Lung (tissue), 12 donors: ENCODE data around the gene PTPRU. TPM values are rescaled to one million over a fixed set of nuclear protein-coding genes. Genes with fewer than 3 reads are reported as not detected.
A peak's percentile ranks its signal among the peaks of the same experiment; 100 is the strongest.

Experiments
- ATAC-seq: fragments of 200-7000 bp; cut with Tn5 transposase; one replicate; pipeline ENCODE4 v1.9.1; 2020; ENCODE audit warnings: moderate number of reproducible peaks; ENCODE audit not compliant: insufficient read depth, low FRiP score
- DNase-seq, 3 donors: peaks; one replicate each; pipeline ENCODE4 v3.0.0-alpha.2; 2013 to 2017
- H3K27ac ChIP-seq, 2 donors: one replicate each; pipeline ENCODE4 v1.5.1; 2013; ENCODE audit warnings: mild to moderate bottlenecking in 2 of 2, moderate library complexity in 2 of 2, control low read depth in 1 of 2, inconsistent platforms in 1 of 2, low read depth in 1 of 2, low read length in 1 of 2
- H3K27me3 ChIP-seq, 3 donors: one replicate each; pipeline ENCODE4 v1.5.1; 2013; ENCODE audit warnings: low read length in 2 of 3; ENCODE audit not compliant: control insufficient read depth in 3 of 3, insufficient read depth in 3 of 3
- H3K36me3 ChIP-seq, 4 donors: one replicate each; pipeline ENCODE4 v1.5.1; 2013; ENCODE audit warnings: low read length in 4 of 4, mild to moderate bottlenecking in 1 of 4, moderate library complexity in 1 of 4; ENCODE audit not compliant: control insufficient read depth in 4 of 4, insufficient read depth in 4 of 4
- H3K4me1 ChIP-seq, 5 donors: one replicate each; pipeline ENCODE4 v1.5.1; 2013; ENCODE audit warnings: low read length in 5 of 5, mild to moderate bottlenecking in 2 of 5, moderate library complexity in 1 of 5; ENCODE audit not compliant: control insufficient read depth in 5 of 5, insufficient read depth in 5 of 5
- H3K4me3 ChIP-seq: one replicate; pipeline ENCODE4 v1.5.1; 2013; ENCODE audit warnings: mild to moderate bottlenecking, control low read depth, moderate library complexity
- H3K9ac ChIP-seq, 2 donors: one replicate each; pipeline ENCODE4 v1.5.1; 2013; ENCODE audit warnings: low read length in 2 of 2, control low read depth in 1 of 2; ENCODE audit not compliant: insufficient read depth in 1 of 2
- H3K9me3 ChIP-seq, 4 donors: one replicate each; pipeline ENCODE4 v1.5.1; 2013; ENCODE audit warnings: low read length in 3 of 4, mild to moderate bottlenecking in 1 of 4, moderate library complexity in 1 of 4; ENCODE audit not compliant: control insufficient read depth in 4 of 4, insufficient read depth in 3 of 4
- WGBS, 2 donors: extraction: QIAGEN DNeasy Blood & Tissue Kit; methylation state at CpG; one replicate each; pipeline ENCODE4 v1.1.7; 2013; 5-methylcytosine and 5-hydroxymethylcytosine counted together
- polyA plus RNA-seq, 2 donors: library from polyadenylated mRNA; stranded (reverse); fragments of 200-250 nt; gene quantifications; one replicate each; pipeline ENCODE4 v1.2.1, GENCODE V29; 2013
- total RNA-seq, 2 donors: library from RNA; depleted of rRNA in 1 of 2; stranded (reverse); fragments of >200 nt in 1 of 2; gene quantifications; one replicate each; pipeline ENCODE4 v1.2.1, GENCODE V29; 2014 to 2021
- TF ChIP-seq, protein P1 (sequence below): IDR thresholded peaks from 2 replicates; pipeline ENCODE4 v1.5.1; 2012; ENCODE audit warnings: mild to moderate bottlenecking; ENCODE audit errors: control extremely low read depth, extremely low read depth
- donor health status: control.
- donor health status: control.
- donor health status: Bipolar disorder and iron deficiency.
- donor health status: healthy.
- donor health status: DM: yes; HTN: yes; CAD: no.

Gene PTPRU
- total and polyA plus RNA-seq, 4 donors: 22.6 to 55.3 (median 32.9) TPM

DNA sequence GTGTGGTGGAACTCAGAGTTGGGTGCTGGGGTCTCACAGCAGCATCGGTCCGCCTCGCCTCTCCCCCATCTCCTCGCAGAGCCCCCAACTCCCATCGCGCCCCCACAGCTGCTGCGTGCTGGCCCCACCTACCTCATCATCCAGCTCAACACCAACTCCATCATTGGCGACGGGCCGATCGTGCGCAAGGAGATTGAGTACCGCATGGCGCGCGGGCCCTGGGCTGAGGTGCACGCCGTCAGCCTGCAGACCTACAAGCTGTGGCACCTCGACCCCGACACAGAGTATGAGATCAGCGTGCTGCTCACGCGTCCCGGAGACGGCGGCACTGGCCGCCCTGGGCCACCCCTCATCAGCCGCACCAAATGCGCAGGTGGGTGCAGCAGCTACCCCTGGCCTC, 24.2 kb downstream of the PTPRU start:
- Histone ChIP-seq H3K27me3 (peaks cover 0 to 14% (median 3%) of the 10 kb centered on the region in 3 donors), H3K4me1 (peaks cover 0 to 19% (median 6%) of the 10 kb centered on the region in 5 donors), H3K9me3 (no peaks in the 10 kb centered on the region), H3K27ac (no peak overlapping the region), H3K36me3 (peaks cover 0 to 1% (median 0%) of the 10 kb centered on the region in 4 donors), H3K9ac (no peak overlapping the region), H3K4me3 (no peak overlapping the region)
- ATAC-seq (no peak), DNase-seq (peak in 1 of 3 donors; percentile 11)
- TF ChIP-seq, protein P1, sequence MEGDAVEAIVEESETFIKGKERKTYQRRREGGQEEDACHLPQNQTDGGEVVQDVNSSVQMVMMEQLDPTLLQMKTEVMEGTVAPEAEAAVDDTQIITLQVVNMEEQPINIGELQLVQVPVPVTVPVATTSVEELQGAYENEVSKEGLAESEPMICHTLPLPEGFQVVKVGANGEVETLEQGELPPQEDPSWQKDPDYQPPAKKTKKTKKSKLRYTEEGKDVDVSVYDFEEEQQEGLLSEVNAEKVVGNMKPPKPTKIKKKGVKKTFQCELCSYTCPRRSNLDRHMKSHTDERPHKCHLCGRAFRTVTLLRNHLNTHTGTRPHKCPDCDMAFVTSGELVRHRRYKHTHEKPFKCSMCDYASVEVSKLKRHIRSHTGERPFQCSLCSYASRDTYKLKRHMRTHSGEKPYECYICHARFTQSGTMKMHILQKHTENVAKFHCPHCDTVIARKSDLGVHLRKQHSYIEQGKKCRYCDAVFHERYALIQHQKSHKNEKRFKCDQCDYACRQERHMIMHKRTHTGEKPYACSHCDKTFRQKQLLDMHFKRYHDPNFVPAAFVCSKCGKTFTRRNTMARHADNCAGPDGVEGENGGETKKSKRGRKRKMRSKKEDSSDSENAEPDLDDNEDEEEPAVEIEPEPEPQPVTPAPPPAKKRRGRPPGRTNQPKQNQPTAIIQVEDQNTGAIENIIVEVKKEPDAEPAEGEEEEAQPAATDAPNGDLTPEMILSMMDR: no peak
- 31 to 50% methylated on average over 27 to 29 of the region's 29 CpGs for WGBS, 2 donors

DNA sequence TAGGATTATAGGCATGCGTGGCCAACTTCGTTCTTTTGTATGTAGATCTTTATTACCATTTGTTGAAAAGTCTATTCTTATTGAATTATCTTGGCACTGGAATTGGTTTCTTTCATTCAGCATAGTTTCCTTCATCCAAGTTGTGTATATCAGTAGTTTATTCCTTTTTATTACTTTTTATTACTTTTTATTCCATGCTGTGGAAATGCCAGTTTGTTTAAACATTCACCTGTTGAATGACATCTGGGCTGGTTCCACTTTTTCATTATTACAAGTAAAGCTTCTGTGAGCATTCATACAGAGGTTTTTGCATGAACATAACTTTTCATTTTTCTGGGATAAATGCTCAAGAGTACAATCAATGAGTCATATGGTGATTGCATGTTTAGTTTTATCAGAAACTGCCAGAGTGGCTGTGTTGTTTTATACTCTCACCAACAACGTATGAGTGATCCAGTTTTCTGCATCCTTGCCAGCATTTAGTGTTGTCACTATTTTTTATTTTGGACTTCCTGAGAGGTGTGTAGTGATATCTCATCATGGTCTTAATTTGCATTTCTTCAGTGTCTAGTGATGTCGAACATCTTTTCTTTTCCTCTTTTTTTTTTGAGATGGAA, 28.6 kb downstream of the PTPRU start:
- peaks cover 0 to 8% (median under 1%) of the 10 kb centered on the region in 5 donors for H3K4me1 ChIP-seq
- no peaks in the 10 kb centered on the region for H3K9me3 ChIP-seq
- no peak for DNase-seq
- H3K9ac ChIP-seq: no peak overlapping the region
- TF ChIP-seq, protein P1: no peak
- H3K4me3 ChIP-seq: no peak overlapping the region
- peaks cover 0 to 1% (median 0%) of the 10 kb centered on the region in 4 donors for H3K36me3 ChIP-seq
- 80 to 87% methylated on average over 4 of the region's 4 CpGs for WGBS, 2 donors
- no peak overlapping the region for H3K27ac ChIP-seq
- H3K27me3 ChIP-seq: peaks cover 0 to 11% (median 0%) of the 10 kb centered on the region in 3 donors
- ATAC-seq: no peak

DNA sequence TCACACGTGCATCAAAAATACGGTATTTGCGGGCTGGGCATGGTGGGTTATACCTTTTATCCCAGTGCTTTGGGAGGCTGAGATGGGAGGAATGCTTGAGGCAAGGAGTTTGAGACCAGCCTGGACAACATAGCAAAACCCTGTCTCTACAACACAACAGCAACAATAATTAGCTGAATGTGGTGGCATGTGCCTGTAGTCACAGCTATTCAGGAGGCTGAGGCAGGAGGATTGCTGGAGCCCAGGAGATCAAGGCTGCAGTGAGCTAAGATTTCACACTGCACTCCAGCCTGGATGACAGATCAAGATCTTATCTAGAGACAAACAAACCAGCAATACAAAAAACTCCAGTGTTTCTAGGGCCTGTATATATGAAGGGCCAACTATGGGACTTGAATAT, 30.6 kb downstream of the PTPRU start:
- Histone ChIP-seq H3K4me3 (peak overlapping the region; percentile 4), H3K36me3 (no peaks in the 10 kb centered on the region), H3K27me3 (no peaks in the 10 kb centered on the region), H3K9ac (no peak overlapping the region), H3K9me3 (no peaks in the 10 kb centered on the region), H3K4me1 (peaks cover 0 to 23% (median 6%) of the 10 kb centered on the region in 5 donors), H3K27ac (no peak overlapping the region)
- DNase-seq (no peak), ATAC-seq (no peak)
- TF ChIP-seq, protein P1: no peak
- WGBS, 2 donors: 95% methylated on average over 3 of the region's 3 CpGs
